Effector memory CD4-positive, alpha-beta T cell (primary cell): ENCODE data around the gene CLDN7.

ENCODE experiments used
- DNase-seq, 3 donors: peaks; one replicate each; pipeline ENCODE4 v3.0.0-alpha.2; 2020
- H3K27ac ChIP-seq: 2 replicates; pipeline ENCODE4 v1.7.0; 2013; ENCODE audit warnings: mild to moderate bottlenecking, low read length, moderate library complexity; ENCODE audit not compliant: insufficient read depth, poor library complexity, severe bottlenecking
- H3K27me3 ChIP-seq: replicated peaks from 2 replicates; pipeline ENCODE4 v1.7.0; 2013; ENCODE audit warnings: mild to moderate bottlenecking, low read length; ENCODE audit not compliant: insufficient read depth, control insufficient read depth, poor library complexity, severe bottlenecking
- H3K36me3 ChIP-seq: 2 replicates; pipeline ENCODE4 v1.7.0; 2013; ENCODE audit warnings: mild to moderate bottlenecking, low read length, moderate library complexity; ENCODE audit not compliant: control insufficient read depth, insufficient read depth
- H3K4me1 ChIP-seq: 2 replicates; pipeline ENCODE4 v1.7.0; 2013; ENCODE audit warnings: low read length, mild to moderate bottlenecking; ENCODE audit not compliant: control insufficient read depth, insufficient read depth, poor library complexity, severe bottlenecking
- H3K4me3 ChIP-seq: 2 replicates; pipeline ENCODE4 v1.7.0; 2013; ENCODE audit warnings: low read length, low read depth, mild to moderate bottlenecking; ENCODE audit not compliant: insufficient read depth, poor library complexity, severe bottlenecking
- H3K9me3 ChIP-seq: 2 replicates; pipeline ENCODE4 v1.7.0; 2013; ENCODE audit warnings: mild to moderate bottlenecking, low read length, moderate library complexity; ENCODE audit not compliant: control insufficient read depth
- total RNA-seq, 3 donors: gene quantifications; one replicate each; lab custom pipeline; 2026; lab: John Stamatoyannopoulos, UW

CLDN7 gene, protein sequence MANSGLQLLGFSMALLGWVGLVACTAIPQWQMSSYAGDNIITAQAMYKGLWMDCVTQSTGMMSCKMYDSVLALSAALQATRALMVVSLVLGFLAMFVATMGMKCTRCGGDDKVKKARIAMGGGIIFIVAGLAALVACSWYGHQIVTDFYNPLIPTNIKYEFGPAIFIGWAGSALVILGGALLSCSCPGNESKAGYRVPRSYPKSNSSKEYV
- 0.17 to 0.97 (median 0.26) reads per million in 3 donors for total RNA-seq

DNA sequence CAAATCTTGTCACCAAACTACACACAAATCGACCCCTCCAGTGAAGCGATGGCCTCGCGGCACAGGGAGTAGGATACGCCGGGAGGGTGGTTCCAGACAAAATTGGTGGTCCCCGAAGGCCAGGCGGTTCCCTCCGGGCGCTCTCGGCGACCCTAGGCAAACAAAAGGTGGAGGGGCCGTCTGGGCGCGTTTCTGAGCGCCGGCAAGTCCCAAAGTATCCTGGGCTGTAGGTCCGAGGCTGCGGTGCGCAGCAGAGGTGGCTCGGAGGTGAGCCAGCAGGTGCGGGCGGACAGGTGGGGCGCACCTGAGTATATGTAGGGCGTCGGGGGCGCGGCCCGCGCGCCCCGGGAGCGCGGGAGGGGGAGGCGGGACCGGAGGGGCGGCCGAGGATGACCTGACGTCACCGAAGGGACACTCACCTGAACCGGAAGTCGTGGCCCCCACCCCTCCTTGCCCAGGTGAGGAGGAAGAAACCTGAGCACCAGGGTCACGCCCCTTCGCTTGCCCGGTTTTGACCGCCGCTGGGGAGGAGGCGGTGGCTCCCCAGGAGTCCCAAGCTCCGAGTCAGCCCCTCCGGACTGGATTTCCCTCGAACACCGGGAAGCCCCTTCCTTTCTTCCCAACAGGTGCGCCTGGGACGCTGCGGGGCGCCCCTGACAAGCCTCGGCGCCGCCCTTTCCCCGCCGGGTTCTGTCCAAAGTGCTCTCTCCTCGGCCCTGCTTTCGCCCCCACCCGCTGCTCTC lies at the start of gene CLDN7:
Gene CLDN7 (minus strand): TSS at position 287 of the 743 bp plus-strand sequence. CDS start 435 bp downstream, outside the sequence.
- peak within 1 kb of the TSS; percentile 62 for H3K4me3 ChIP-seq
- no peaks in the 10 kb centered on the region for H3K27me3 ChIP-seq
- H3K9me3 ChIP-seq: no peaks in the 10 kb centered on the region
- H3K27ac ChIP-seq: peak within 1 kb of the TSS; percentile 57
- H3K36me3 ChIP-seq: peaks cover 9% of the 10 kb centered on the region
- peaks cover 30% of the 10 kb centered on the region for H3K4me1 ChIP-seq
- no peak for DNase-seq

DNA sequence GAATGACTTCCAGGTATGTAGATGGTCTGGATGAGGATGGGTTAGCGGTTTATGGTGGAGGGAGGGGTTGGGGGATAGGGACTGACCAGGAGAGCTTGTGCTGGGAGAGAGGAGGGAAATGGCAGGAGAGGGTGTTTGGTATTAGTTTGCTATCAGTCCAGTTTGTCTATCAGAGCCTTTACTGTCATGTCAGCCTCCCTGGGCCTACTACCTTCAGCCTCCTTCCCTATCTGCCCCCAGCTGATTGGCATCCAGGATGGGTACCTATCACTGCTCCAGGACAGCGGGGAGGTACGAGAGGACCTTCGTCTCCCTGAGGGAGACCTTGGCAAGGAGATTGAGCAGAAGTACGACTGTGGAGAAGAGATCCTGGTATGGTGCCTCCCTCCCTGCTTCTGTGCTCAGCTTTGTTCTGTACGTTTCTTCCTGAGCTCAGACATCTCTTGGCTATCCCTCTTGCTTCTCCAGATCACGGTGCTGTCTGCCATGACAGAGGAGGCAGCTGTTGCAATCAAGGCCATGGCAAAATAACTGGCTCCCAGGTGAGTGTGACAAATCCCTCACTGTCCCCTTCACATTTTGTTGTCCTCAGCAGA lies 48.9 kb upstream of the CLDN7 start:
- Histone ChIP-seq H3K27me3 (no peaks in the 10 kb centered on the region), H3K4me3 (no peak overlapping the region), H3K36me3 (peaks cover 49% of the 10 kb centered on the region), H3K4me1 (peaks cover 45% of the 10 kb centered on the region), H3K27ac (peak overlapping the region; percentile 98), H3K9me3 (no peaks in the 10 kb centered on the region)
- no peak for DNase-seq

DNA sequence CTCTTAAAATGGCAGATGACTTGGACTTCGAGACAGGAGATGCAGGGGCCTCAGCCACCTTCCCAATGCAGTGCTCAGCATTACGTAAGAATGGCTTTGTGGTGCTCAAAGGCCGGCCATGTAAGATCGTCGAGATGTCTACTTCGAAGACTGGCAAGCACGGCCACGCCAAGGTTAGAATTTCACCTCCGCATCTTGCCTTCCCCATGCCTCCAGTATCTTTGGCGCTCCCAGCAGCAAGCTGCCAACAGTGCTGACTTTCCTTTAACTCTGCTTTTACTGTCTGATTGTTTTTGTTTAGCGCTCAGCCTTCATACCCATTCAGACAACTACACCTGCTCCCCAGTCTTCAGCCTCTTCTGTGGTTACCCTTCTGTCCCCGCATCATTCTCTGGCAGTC lies 47.4 kb upstream of the CLDN7 start:
- Histone ChIP-seq H3K27me3 (no peaks in the 10 kb centered on the region), H3K27ac (peak overlapping the region; percentile 98), H3K9me3 (no peaks in the 10 kb centered on the region), H3K4me3 (peak overlapping the region; percentile 42), H3K36me3 (peaks cover 49% of the 10 kb centered on the region), H3K4me1 (peaks cover 33% of the 10 kb centered on the region)
- no peak for DNase-seq

DNA sequence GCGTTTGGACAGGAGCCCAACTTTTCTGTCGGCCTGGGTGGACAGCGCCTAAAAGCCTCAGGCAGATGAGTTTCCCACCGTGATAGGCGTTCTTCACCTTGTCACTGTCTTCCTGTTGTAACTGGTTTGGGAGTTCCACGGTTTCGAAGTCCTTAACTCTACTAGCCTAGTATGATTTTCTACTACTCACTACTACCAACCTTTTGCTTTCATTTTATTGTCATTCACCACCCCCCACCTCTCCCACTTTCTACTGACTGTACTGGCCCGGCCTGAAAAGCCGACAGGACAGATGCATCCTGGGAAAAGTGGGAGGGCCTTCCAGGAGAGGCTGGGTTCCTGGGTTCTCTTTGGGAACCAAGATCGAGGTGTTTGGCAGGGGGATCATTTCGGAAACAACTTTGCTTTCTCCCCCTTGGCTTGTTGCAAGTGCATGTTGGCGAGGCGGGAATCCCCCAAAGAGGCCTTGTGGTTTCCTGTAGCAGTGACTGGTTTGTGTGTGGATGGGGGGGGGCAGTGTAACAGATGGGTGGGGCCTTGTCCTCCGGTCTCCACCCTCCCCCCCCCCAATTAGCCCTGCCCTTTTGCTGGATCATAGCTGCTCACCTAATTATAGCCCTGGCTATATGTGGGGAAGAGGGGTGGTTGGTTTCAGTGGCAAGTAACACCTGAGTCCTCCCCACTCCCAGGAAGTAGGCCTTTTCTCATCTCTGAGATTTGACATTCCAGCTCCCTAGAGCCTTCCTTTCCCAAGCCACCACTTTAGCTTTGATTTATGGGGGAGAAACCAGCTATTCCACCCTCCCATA lies 46.6 kb upstream of the CLDN7 start:
- Histone ChIP-seq H3K4me3 (peak overlapping the region; percentile 93), H3K4me1 (peaks cover 27% of the 10 kb centered on the region), H3K36me3 (peaks cover 44% of the 10 kb centered on the region), H3K9me3 (no peaks in the 10 kb centered on the region), H3K27me3 (no peaks in the 10 kb centered on the region), H3K27ac (peak overlapping the region; percentile 98)
- DNase-seq: peak; percentile 89 to 90 (median 89)

DNA sequence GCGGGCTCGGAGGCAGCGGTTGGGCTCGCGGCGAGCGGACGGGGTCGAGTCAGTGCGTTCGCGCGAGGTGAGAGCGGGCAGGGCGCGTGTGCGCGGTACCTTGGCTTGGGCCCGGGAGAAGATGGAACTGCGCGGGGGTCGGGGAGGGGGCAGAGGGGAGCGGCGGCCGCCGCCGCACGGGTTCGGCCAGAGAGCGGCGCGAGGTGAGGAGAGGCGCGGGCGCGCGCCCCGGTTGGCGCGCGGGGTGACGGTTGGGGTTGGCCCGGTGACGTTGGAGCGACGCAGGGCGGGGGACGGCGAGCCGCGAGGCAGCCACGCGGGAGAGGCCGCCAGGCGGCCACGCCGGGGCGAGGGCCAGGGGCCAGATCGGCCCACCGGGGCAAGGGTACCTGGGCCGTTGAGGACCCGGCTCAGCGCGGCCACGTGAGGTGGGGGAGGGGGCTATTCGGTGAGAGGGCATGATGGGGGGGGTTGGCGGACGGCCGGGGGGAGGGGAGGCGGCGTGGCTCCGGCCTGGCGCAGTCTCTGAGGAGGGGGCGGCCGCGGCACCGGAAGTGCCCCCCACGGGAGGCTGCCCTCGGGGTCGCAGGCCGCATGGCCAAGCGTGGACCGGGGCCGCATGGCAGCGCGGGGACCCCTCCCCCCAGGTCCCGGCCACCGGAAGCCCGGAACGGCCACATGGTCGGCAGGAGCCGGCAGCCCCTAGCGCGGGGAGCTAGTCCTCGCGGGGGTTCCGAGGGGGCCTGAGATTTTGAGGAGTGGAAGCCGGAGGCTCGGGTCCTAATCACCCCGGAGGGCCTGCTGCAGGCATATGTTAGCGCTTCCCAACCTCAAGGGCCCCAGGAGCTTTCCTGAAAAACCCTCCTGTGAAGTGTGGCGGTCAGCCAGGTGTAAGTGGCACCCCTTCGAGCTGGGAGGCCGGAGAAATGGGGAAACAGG lies 45.7 kb upstream of the CLDN7 start:
- H3K4me1 ChIP-seq: peaks cover 23% of the 10 kb centered on the region
- no peaks in the 10 kb centered on the region for H3K9me3 ChIP-seq
- peak overlapping the region; percentile 98 for H3K27ac ChIP-seq
- H3K27me3 ChIP-seq: no peaks in the 10 kb centered on the region
- DNase-seq: peak; percentile 42 to 57 (median 48)
- peak overlapping the region; percentile 93 for H3K4me3 ChIP-seq
- peaks cover 36% of the 10 kb centered on the region for H3K36me3 ChIP-seq

DNA sequence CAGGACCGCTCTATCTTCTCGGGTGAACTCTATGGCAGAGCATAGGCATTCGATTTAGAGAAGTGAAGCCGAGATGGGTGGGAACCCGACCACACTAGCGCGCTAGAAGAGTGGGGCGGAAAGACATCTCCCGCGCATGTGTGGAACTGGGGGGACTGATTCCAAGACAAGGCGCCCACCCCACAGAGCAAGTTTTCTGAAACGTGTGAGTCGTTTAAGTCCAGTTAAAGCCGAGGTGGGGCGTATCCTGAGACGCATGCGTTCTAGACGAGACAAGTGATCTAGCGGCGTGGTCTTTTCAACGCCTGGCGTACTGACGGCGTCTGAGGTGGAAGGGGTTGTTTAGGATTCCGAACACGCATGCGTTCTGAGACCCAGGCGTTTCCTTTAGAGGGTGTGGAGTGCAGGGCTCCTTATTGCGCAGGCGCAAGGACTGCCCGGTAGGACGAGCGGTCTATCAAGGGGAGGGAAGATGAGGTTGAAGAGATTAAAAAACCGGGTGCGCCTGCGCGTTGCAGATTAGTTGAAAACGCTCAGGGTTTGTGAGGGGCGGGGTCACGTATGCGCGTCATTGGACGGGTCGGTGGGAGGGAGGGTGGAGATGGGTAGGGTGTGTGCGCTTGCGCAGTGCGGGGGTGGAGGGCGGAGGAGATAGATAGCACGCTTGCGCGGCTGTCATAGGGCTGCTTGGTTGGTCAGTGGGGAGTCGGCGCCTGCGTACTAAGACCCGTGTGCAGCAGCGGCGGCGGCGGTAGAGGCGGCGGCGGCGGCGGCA lies 44.8 kb upstream of the CLDN7 start, which contains the start of gene EIF5A:
Gene EIF5A (plus strand): TSS at position 718 of the 775 bp plus-strand sequence. CDS start 2,008 bp downstream, outside the sequence.
- Histone ChIP-seq H3K4me1 (peaks cover 18% of the 10 kb centered on the region), H3K27me3 (no peaks in the 10 kb centered on the region), H3K27ac (peak within 1 kb of the TSS; percentile 98), H3K36me3 (peaks cover 28% of the 10 kb centered on the region), H3K4me3 (peak within 1 kb of the TSS; percentile 93), H3K9me3 (no peaks in the 10 kb centered on the region)
- DNase-seq: peak; percentile 100

DNA sequence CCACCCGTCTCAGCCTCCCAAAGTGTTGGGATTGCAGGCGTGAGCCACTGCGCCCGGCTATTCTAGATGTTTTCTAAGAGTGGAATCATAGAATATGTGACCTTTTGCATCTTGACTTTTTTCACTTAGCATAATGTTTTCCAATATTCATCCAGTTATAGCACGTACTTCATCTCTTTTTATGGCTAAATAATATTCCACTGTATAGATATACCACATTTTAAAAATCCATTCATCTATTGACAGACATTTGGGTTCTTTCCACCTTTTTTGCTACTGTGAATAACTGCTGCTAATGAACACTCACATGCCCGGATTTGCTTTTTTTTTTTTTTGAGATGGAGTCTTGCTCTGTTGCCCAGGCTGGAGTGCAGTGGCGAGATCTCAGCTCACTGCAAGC lies 41.9 kb upstream of the CLDN7 start:
- no peak overlapping the region for H3K4me3 ChIP-seq
- no peak overlapping the region for H3K27ac ChIP-seq
- H3K27me3 ChIP-seq: no peaks in the 10 kb centered on the region
- H3K4me1 ChIP-seq: peaks cover 1% of the 10 kb centered on the region
- H3K9me3 ChIP-seq: no peaks in the 10 kb centered on the region
- H3K36me3 ChIP-seq: peaks cover 1% of the 10 kb centered on the region
- DNase-seq: no peak

DNA sequence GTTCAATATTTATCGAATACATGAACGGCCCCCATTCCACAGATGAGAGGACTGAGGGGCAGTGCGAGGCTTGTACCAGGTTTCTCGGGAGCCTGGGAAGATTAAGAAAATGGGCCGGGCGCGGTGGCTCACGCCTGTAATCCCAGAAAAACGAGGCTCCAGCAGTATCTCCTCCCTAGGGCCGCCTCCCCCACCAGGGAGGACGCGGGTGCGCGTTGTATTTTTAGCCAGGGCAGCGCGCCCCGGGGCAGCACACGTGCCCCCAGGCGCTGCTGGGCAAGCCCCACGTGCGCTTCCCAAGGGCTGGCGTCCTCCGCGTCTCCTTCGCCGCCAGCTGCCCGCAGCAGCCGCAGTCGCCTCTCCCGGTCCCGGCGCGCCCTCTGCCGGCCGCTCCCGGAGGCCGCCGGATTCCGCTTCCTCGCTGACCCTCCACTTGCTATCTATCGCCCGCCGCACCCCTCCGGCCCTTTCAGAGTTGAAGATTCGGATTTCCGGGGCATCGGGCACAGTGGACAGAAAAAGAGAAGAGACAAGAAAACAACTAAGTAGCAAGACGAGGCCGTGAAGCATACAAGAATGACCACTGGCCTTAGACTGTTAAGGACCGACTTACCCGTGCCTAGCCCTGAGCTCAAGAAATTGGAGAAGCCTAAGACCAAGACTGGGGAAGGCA lies 34.0 kb upstream of the CLDN7 start:
- Histone ChIP-seq H3K27me3 (no peaks in the 10 kb centered on the region), H3K36me3 (no peaks in the 10 kb centered on the region), H3K27ac (no peak overlapping the region), H3K4me1 (peaks cover 23% of the 10 kb centered on the region), H3K9me3 (no peaks in the 10 kb centered on the region), H3K4me3 (peak overlapping the region; percentile 25)
- peak; percentile 44 to 57 (median 45) for DNase-seq
